Ovary (tissue), 3 donors: ENCODE results near the gene HAVCR1.
"Not testable (repeated sequence)": the region's sequence is repeated elsewhere in the genome, so short reads cannot be mapped to it uniquely, and the experiment has no call there.

Source experiments
- CTCF ChIP-seq, 3 donors: fragments of 450-650 bp in 2 of 3; fragments of 200-600 bp in 1 of 3; IDR thresholded peaks; one replicate each; pipeline versions ENCODE4 v1.5.1 to v1.8.0; 2016 to 2022; ENCODE audit warnings: antibody characterized with exemption in 3 of 3, mild to moderate bottlenecking in 1 of 3
- EP300 ChIP-seq: sonication (generic); formaldehyde crosslinking; IDR thresholded peaks from one replicate; pipeline ENCODE4 v1.6.1; 2017; ENCODE audit warnings: antibody characterized with exemption
- donor health status: DM: no; HTN: no; CAD: no.

- TF ChIP-seq CTCF (IDR thresholded peaks at IDR 0.05); EP300: not testable (repeated sequence)
These were observed 11.9 kb downstream of the HAVCR1 start for GRCh38 chr5:157047016-157047415.
